GM12878 (cell line): ENCODE measurements around the gene AMHR2. TPM values are rescaled to one million over a fixed set of nuclear protein-coding genes. Genes with fewer than 3 reads are reported as not detected.
A peak's percentile ranks its signal among the peaks of the same experiment; 100 is the strongest.

ENCODE experiments used
- ATAC-seq: fragments of 200-7000 bp; cut with Tn5 transposase; 3 replicates; pipeline ENCODE4 v1.9.1; 2020; ENCODE audit warnings: mild to moderate bottlenecking, moderate library complexity
- BruUV-seq: library from RNA; stranded (reverse); fragments of 400-500 nt; replicated peaks from 2 replicates; lab custom pipeline; 2021; lab: Mats Ljungman, UMichigan
- CTCF ChIA-PET: fragments of 300-600 bp; sonication (Branson Sonifier 250); formaldehyde crosslinking; extraction: SDS; loops from one replicate; lab custom pipeline; 2021; ENCODE audit warnings: inconsistent platforms; lab: Yijun Ruan, JAX
- POLR2A ChIA-PET: fragments of 350-600 bp; formaldehyde crosslinking; extraction: SDS; loops from one replicate; lab custom pipeline; 2021; ENCODE audit warnings: inconsistent platforms; lab: Charles Lee
- RAD21 ChIA-PET: fragments of 300-600 bp; sonication (Branson Sonifier 250); formaldehyde crosslinking; loops from one replicate; lab custom pipeline; 2023; ENCODE audit warnings: antibody characterized with exemption; ENCODE audit not compliant: unreplicated experiment; lab: Charles Lee
- SMC1A ChIA-PET: fragments of 300-600 bp; sonication (Branson Sonifier 250); formaldehyde crosslinking; loops from one replicate; lab custom pipeline; 2023; ENCODE audit not compliant: unreplicated experiment, uncharacterized antibody; lab: Charles Lee
- DNase-seq: peaks from one replicate; pipeline ENCODE4 v3.0.0-alpha.2; 2011; ENCODE audit warnings: low read depth, low spot score
- FAIRE-seq: peaks from 3 replicates; lab custom pipeline; 2011; peaks lifted over from hg19 to GRCh38; lab: Jason Lieb, UNC
- H2AFZ ChIP-seq: 2 replicates; pipeline ENCODE4 v1.6.0; 2011; ENCODE audit warnings: low read depth, low read length, control low read depth; ENCODE audit not compliant: control insufficient read depth
- H3K27ac ChIP-seq: 2 replicates; pipeline ENCODE4 v1.5.1; 2011; ENCODE audit warnings: control low read depth; ENCODE audit not compliant: control insufficient read depth, insufficient read depth
- H3K27me3 ChIP-seq, 2 experiments: replicated peaks in 1 of 2; 2 replicates each; pipeline versions ENCODE4 v1.6.0 to v1.6.1; 2011; ENCODE audit warnings: low read length in 1 of 2; ENCODE audit not compliant: control insufficient read depth in 2 of 2, insufficient read depth in 2 of 2
- H3K36me3 ChIP-seq, 2 experiments: 2 replicates each; pipeline ENCODE4 v1.5.1; 2011; ENCODE audit warnings: low read length in 1 of 2; ENCODE audit not compliant: control insufficient read depth in 2 of 2, insufficient read depth in 2 of 2
- H3K4me1 ChIP-seq: 2 replicates; pipeline ENCODE4 v1.6.1; 2011; ENCODE audit warnings: mild to moderate bottlenecking, low read length, moderate library complexity, mixed read lengths; ENCODE audit not compliant: control insufficient read depth, insufficient read depth
- H3K4me2 ChIP-seq: 2 replicates; pipeline ENCODE4 v1.6.0; 2011; ENCODE audit warnings: control low read depth; ENCODE audit not compliant: control insufficient read depth, insufficient read depth
- H3K4me3 ChIP-seq: fragments of 200-600 bp; sonication (generic); 2 replicates; pipeline ENCODE4 v1.5.1; 2016
- H3K79me2 ChIP-seq: 2 replicates; pipeline ENCODE4 v1.6.0; 2011; ENCODE audit warnings: low read length; ENCODE audit not compliant: control insufficient read depth, insufficient read depth
- H3K9ac ChIP-seq: 2 replicates; pipeline ENCODE4 v1.8.0; 2011; ENCODE audit warnings: low read length, control low read depth, mixed read lengths; ENCODE audit not compliant: control insufficient read depth, insufficient read depth
- H3K9me3 ChIP-seq: replicated peaks from 3 replicates; pipeline ENCODE4 v1.5.1; 2011; ENCODE audit warnings: mild to moderate bottlenecking, low read length; ENCODE audit not compliant: control insufficient read depth, insufficient read depth
- H4K20me1 ChIP-seq: 2 replicates; pipeline ENCODE4 v1.6.0; 2011; ENCODE audit not compliant: control insufficient read depth, insufficient read depth
- NFXL1 ChIP-seq: fragments of 450-650 bp; IDR thresholded peaks from 2 replicates; pipeline ENCODE4 v1.6.1; 2017; ENCODE audit warnings: antibody characterized with exemption, mild to moderate bottlenecking, borderline replicate concordance
- POLR2A ChIP-seq: IDR thresholded peaks from 2 replicates; pipeline ENCODE4 v1.6.1; 2011; ENCODE audit warnings: low read depth, mild to moderate bottlenecking, low read length
- POLR2AphosphoS5 ChIP-seq: IDR thresholded peaks from 2 replicates; pipeline ENCODE4 v1.6.1; 2011; ENCODE audit warnings: mild to moderate bottlenecking, low read length, inconsistent platforms
- SMAD5 ChIP-seq: IDR thresholded peaks from 2 replicates; pipeline ENCODE4 v1.6.1; 2016; ENCODE audit warnings: antibody characterized with exemption, low read depth
- WGBS: methylation state at CpG from one replicate; pipeline ENCODE4 v1.1.6; 2016; ENCODE audit warnings: low lambda C conversion rate; ENCODE audit not compliant: insufficient replicate concordance, insufficient coverage; ENCODE audit errors: missing lambda C conversion rate; 5-methylcytosine and 5-hydroxymethylcytosine counted together
- in situ Hi-C: fragments of 300-500 bp; cut with MboI; formaldehyde crosslinking; loops from 9 replicates; pipeline ENCODE4 v1.14.3; 2018; ENCODE audit warnings: mixed read lengths
- intact Hi-C: fragments of 100-400 bp; cut with micrococcal nuclease; formaldehyde crosslinking; loops from one replicate; pipeline ENCODE4 v1.14.2; 2022; ENCODE audit not compliant: unreplicated experiment
- polyA plus RNA-seq, 11 experiments: library from polyadenylated mRNA; depleted of rRNA in 4 of 11; unstranded in 6 of 11; stranded (reverse) in 5 of 11; fragments of >200 nt; fragmentation: Nextera tagmentation in 4 of 11; fragmentation: Illumina TruSeq in 1 of 11; extraction: Ambion mirVana in 4 of 11; extraction: Trizol in 1 of 11; gene quantifications; 1 replicate in 1 of 11; 2 replicates in 10 of 11; pipeline versions ENCODE4 v1.2.1 to v1.2.3, GENCODE V29; 2011 to 2016; ENCODE audit warnings: inconsistent platforms in 2 of 11, missing spikeins in 2 of 11, low read depth in 1 of 11
- total RNA-seq, 4 experiments: library from RNA; depleted of rRNA in 3 of 4; stranded (reverse); fragments of >200 nt in 3 of 4; fragmentation: Illumina TruSeq in 1 of 4; extraction: Trizol in 1 of 4; gene quantifications; 2 replicates each; pipeline versions ENCODE4 v1.2.1 to v1.2.3, GENCODE V29; 2013 to 2021
- TF ChIP-seq, protein P1 (sequence below): fragments of 450-650 bp; IDR thresholded peaks from 2 replicates; pipeline ENCODE4 v1.6.1; 2018; ENCODE audit warnings: borderline replicate concordance, mild to moderate bottlenecking; ENCODE audit not compliant: partially characterized antibody

Gene AMHR2
- total and polyA plus RNA-seq, 10 of the 15 experiments (the other 5 are each of a cell fraction or from before 2014, with no cell fraction given): 0.06 TPM; not detected in 9

DNA sequence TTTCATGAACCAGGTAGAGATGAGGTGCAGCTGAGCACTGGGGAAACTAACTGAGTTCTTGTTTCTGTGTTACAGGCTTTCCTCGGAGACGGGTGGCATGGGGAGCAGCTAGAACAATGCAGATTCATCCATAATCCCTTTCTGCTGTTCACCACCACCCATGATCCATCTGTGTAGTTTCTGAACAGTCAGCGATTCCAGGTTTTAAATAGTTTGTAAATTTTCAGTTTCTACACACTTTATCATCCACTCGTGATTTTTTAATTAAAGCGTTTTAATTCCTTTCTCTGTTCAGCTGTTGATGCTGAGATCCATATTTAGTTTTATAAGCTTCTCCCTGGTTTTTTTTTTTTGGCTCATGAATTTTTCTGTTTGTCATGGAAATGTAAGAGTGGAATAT, 55.7 kb downstream of the AMHR2 start (continued):
- TF ChIP-seq, protein P1, sequence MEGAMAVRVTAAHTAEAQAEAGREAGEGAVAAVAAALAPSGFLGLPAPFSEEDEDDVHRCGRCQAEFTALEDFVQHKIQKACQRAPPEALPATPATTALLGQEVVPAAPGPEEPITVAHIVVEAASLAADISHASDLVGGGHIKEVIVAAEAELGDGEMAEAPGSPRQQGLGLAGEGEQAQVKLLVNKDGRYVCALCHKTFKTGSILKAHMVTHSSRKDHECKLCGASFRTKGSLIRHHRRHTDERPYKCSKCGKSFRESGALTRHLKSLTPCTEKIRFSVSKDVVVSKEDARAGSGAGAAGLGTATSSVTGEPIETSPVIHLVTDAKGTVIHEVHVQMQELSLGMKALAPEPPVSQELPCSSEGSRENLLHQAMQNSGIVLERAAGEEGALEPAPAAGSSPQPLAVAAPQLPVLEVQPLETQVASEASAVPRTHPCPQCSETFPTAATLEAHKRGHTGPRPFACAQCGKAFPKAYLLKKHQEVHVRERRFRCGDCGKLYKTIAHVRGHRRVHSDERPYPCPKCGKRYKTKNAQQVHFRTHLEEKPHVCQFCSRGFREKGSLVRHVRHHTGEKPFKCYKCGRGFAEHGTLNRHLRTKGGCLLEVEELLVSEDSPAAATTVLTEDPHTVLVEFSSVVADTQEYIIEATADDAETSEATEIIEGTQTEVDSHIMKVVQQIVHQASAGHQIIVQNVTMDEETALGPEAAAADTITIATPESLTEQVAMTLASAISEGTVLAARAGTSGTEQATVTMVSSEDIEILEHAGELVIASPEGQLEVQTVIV: no peak

DNA sequence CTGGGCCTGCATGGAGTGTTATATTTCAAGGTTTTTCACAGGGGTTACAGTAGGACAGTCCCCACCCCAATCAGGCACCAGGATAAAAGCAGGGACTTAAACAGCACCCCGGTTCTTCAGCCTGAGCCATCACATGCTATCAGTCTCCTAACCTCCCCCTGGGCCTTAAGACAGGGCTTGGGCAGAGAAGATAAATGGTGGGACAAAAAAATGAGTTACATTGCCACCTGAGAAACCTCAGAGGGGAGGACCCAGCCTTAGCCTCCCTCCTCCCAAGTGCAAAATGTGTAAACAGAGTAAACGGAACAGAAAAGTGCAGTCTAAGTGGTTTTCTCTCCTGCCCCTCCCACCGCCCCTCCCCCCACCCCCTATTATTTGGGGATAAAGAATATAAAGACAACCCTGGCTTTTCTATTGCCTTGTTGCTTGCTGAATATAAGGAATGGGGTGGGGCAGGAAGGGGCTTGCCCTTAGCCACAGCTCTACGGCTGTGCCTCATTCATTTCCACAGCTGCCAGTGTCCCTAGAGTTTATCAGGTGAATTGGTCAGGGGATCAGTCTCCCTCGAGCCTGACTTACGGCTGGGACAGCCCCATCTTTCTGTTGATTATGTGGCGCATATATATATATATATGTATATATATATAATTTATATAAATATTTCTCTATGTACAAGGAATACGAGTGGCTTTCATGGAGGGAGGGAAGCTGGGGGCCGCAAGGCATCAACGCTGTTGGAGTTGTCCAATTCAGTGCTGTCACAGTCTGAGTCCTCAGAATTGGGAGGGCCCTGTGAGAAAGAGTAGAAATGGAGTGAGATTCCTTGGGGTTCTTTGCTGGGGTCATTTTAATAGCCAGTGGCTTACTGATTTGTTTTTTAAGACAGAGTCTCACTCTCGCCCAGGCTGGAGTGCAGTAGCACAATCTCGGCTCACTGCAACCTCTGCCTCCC, 57.1 kb downstream of the AMHR2 start:
- DNase-seq: no peak
- Histone ChIP-seq H3K27me3 (no peaks in the 10 kb centered on the region), H3K79me2 (no peaks in the 10 kb centered on the region; the same call in 1 of the 2 replicates), H3K4me3 (no peak overlapping the region), H2AFZ (no peak overlapping the region)
- TF ChIP-seq POLR2A (peak; percentile 37; the same call in 1 of the 2 replicates), POLR2AphosphoS5 (0 out of 2 replicates have a peak, but pooled peaks have one; percentile 23), NFXL1 (no peak), SMAD5 (peak; percentile 25; the same call in 1 of the 2 replicates)
- TF ChIP-seq, all 136 proteins: peak for 3
- ChIA-PET SMC1A (interaction anchor here (1.0 to 2.3 kb wide), 4 partner anchors 8 to 129 kb away, joined by 3 to 6 read pairs (median 4); no protein-coding TSS in a partner anchor), CTCF (interaction anchor here (1.2 to 3.5 kb wide), 3 partner anchors 8 to 157 kb away, joined by 5 to 13 read pairs (median 7); no protein-coding TSS in a partner anchor), RAD21 (interaction anchor here (1.4 kb wide), 1 partner anchor 28 kb away, joined by 3 read pairs; no protein-coding TSS in a partner anchor), POLR2A (interaction anchor here (0.5 to 1.6 kb wide), 5 partner anchors 13 to 209 kb away, joined by 4 to 6 read pairs (median 4); no protein-coding TSS in a partner anchor)
- Histone ChIP-seq H3K9ac (no peak overlapping the region), H3K4me2 (no peak overlapping the region), H3K27ac (no peak overlapping the region), H3K9me3 (no peaks in the 10 kb centered on the region), H3K36me3 (peaks cover 45 to 46% of the 10 kb centered on the region in 2 experiments), H3K4me1 (no peaks in the 10 kb centered on the region), H4K20me1 (no peaks in the 10 kb centered on the region; the same call in 1 of the 2 replicates)
- 79% methylated on average over 12 of the region's 12 CpGs for WGBS
- ATAC-seq (no peak), FAIRE-seq (no peak)
- BruUV-seq: no TSS peak
- in situ Hi-C loops: no loop called here
- intact Hi-C loops: no loop called here

Other genes with a start within 250 kb of the AMHR2 start
Only the 7 nearest of the 16 such genes appear.
- gene SP7, start 87.5 kb upstream of the AMHR2 start, total RNA-seq (2014; rRNA removed): not detected in 2 replicates
- not detected in 2 replicates for gene SP7, start 87.5 kb upstream of the AMHR2 start, total RNA-seq (2014; rRNA removed; fragmentation: Illumina TruSeq; extraction: Trizol)
- gene SP7, start 87.5 kb upstream of the AMHR2 start, total RNA-seq (2021): not detected in 2 replicates
- gene SP7, start 87.5 kb upstream of the AMHR2 start, polyA plus RNA-seq (2011; rRNA removed): not detected in 2 replicates
- gene SP7, start 87.5 kb upstream of the AMHR2 start, polyA plus RNA-seq (2014; fragmentation: Illumina TruSeq; extraction: Trizol): not detected in 2 replicates
- under 1 TPM in 1 of 2 experiments, not detected in 1; 0.05 TPM for gene SP7, start 87.5 kb upstream of the AMHR2 start, polyA plus RNA-seq (2014; fragmentation: Nextera tagmentation; extraction: Ambion mirVana)
- not detected in 2 replicates for gene SP7, start 87.5 kb upstream of the AMHR2 start, polyA plus RNA-seq (2014; rRNA removed)
- under 1 TPM in 1 of 2 experiments, not detected in 1; 0.11 TPM for gene SP7, start 87.5 kb upstream of the AMHR2 start, polyA plus RNA-seq (2016; fragmentation: Nextera tagmentation; extraction: Ambion mirVana)
- gene SP1, start 43.7 kb upstream of the AMHR2 start, total RNA-seq (2014; rRNA removed): 27.0 and 29.7 TPM in 2 replicates
- gene SP1, start 43.7 kb upstream of the AMHR2 start, total RNA-seq (2014; rRNA removed; fragmentation: Illumina TruSeq; extraction: Trizol): 31.8 and 32.7 TPM in 2 replicates
- gene SP1, start 43.7 kb upstream of the AMHR2 start, total RNA-seq (2021): 46.7 and 49.0 TPM in 2 replicates
- gene SP1, start 43.7 kb upstream of the AMHR2 start, polyA plus RNA-seq (2011; rRNA removed): 43.9 and 52.0 TPM in 2 replicates
- gene SP1, start 43.7 kb upstream of the AMHR2 start, polyA plus RNA-seq (2014; fragmentation: Illumina TruSeq; extraction: Trizol): 33.5 and 35.6 TPM in 2 replicates
- gene SP1, start 43.7 kb upstream of the AMHR2 start, polyA plus RNA-seq (2014; fragmentation: Nextera tagmentation; extraction: Ambion mirVana): 1 to 10 TPM; 4.0 to 7.3 TPM
- 22.4 and 23.4 TPM in 2 replicates for gene SP1, start 43.7 kb upstream of the AMHR2 start, polyA plus RNA-seq (2014; rRNA removed)
- gene SP1, start 43.7 kb upstream of the AMHR2 start, polyA plus RNA-seq (2016; fragmentation: Nextera tagmentation; extraction: Ambion mirVana): 1 to 10 TPM; 3.3 to 3.7 TPM
- gene PRR13, start 17.9 kb downstream of the AMHR2 start, total RNA-seq (2014; rRNA removed): 94.2 and 112 TPM in 2 replicates
- gene PRR13, start 17.9 kb downstream of the AMHR2 start, total RNA-seq (2014; rRNA removed; fragmentation: Illumina TruSeq; extraction: Trizol): 126 and 133 TPM in 2 replicates
- 214 and 224 TPM in 2 replicates for gene PRR13, start 17.9 kb downstream of the AMHR2 start, total RNA-seq (2021)
- gene PRR13, start 17.9 kb downstream of the AMHR2 start, polyA plus RNA-seq (2011; rRNA removed): 111 and 116 TPM in 2 replicates
- gene PRR13, start 17.9 kb downstream of the AMHR2 start, polyA plus RNA-seq (2014; fragmentation: Illumina TruSeq; extraction: Trizol): 271 and 372 TPM in 2 replicates
- 100 to 1,000 TPM; 339 to 381 TPM for gene PRR13, start 17.9 kb downstream of the AMHR2 start, polyA plus RNA-seq (2014; fragmentation: Nextera tagmentation; extraction: Ambion mirVana)
- gene PRR13, start 17.9 kb downstream of the AMHR2 start, polyA plus RNA-seq (2014; rRNA removed): 195 TPM in 2 replicates
- 100 to 1,000 TPM; 451 to 462 TPM for gene PRR13, start 17.9 kb downstream of the AMHR2 start, polyA plus RNA-seq (2016; fragmentation: Nextera tagmentation; extraction: Ambion mirVana)
- gene PCBP2, start 28.2 kb downstream of the AMHR2 start, total RNA-seq (2014; rRNA removed): 155 and 164 TPM in 2 replicates
- 162 and 177 TPM in 2 replicates for gene PCBP2, start 28.2 kb downstream of the AMHR2 start, total RNA-seq (2014; rRNA removed; fragmentation: Illumina TruSeq; extraction: Trizol)
- gene PCBP2, start 28.2 kb downstream of the AMHR2 start, total RNA-seq (2021): 803 and 817 TPM in 2 replicates
- 276 and 336 TPM in 2 replicates for gene PCBP2, start 28.2 kb downstream of the AMHR2 start, polyA plus RNA-seq (2011; rRNA removed)
- gene PCBP2, start 28.2 kb downstream of the AMHR2 start, polyA plus RNA-seq (2014; fragmentation: Illumina TruSeq; extraction: Trizol): 629 and 689 TPM in 2 replicates
- 100 to 1,000 TPM; 318 to 348 TPM for gene PCBP2, start 28.2 kb downstream of the AMHR2 start, polyA plus RNA-seq (2014; fragmentation: Nextera tagmentation; extraction: Ambion mirVana)
- 337 and 342 TPM in 2 replicates for gene PCBP2, start 28.2 kb downstream of the AMHR2 start, polyA plus RNA-seq (2014; rRNA removed)
- 100 to 1,000 TPM; 109 to 127 TPM for gene PCBP2, start 28.2 kb downstream of the AMHR2 start, polyA plus RNA-seq (2016; fragmentation: Nextera tagmentation; extraction: Ambion mirVana)
- gene MAP3K12, start 75.6 kb downstream of the AMHR2 start, total RNA-seq (2014; rRNA removed): 8.5 and 10.1 TPM in 2 replicates
- 4.8 and 5.2 TPM in 2 replicates for gene MAP3K12, start 75.6 kb downstream of the AMHR2 start, total RNA-seq (2014; rRNA removed; fragmentation: Illumina TruSeq; extraction: Trizol)
- gene MAP3K12, start 75.6 kb downstream of the AMHR2 start, total RNA-seq (2021): 9.4 and 10.4 TPM in 2 replicates
- 8.7 and 14.9 TPM in 2 replicates for gene MAP3K12, start 75.6 kb downstream of the AMHR2 start, polyA plus RNA-seq (2011; rRNA removed)
- 6.1 and 9.4 TPM in 2 replicates for gene MAP3K12, start 75.6 kb downstream of the AMHR2 start, polyA plus RNA-seq (2014; fragmentation: Illumina TruSeq; extraction: Trizol)
- 1 to 10 TPM in 1 of 2 experiments, under 1 TPM in 1; 0.45 to 1.2 TPM for gene MAP3K12, start 75.6 kb downstream of the AMHR2 start, polyA plus RNA-seq (2014; fragmentation: Nextera tagmentation; extraction: Ambion mirVana)
- 13.6 and 14.1 TPM in 2 replicates for gene MAP3K12, start 75.6 kb downstream of the AMHR2 start, polyA plus RNA-seq (2014; rRNA removed)
- gene MAP3K12, start 75.6 kb downstream of the AMHR2 start, polyA plus RNA-seq (2016; fragmentation: Nextera tagmentation; extraction: Ambion mirVana): 1 to 10 TPM; 4.2 to 4.6 TPM
- 46.1 and 47.1 TPM in 2 replicates for gene TARBP2, start 77.4 kb downstream of the AMHR2 start, total RNA-seq (2014; rRNA removed)
- 21.4 and 26.1 TPM in 2 replicates for gene TARBP2, start 77.4 kb downstream of the AMHR2 start, total RNA-seq (2014; rRNA removed; fragmentation: Illumina TruSeq; extraction: Trizol)
- gene TARBP2, start 77.4 kb downstream of the AMHR2 start, total RNA-seq (2021): 42.4 and 43.2 TPM in 2 replicates
- 18.3 and 30.4 TPM in 2 replicates for gene TARBP2, start 77.4 kb downstream of the AMHR2 start, polyA plus RNA-seq (2011; rRNA removed)
- gene TARBP2, start 77.4 kb downstream of the AMHR2 start, polyA plus RNA-seq (2014; fragmentation: Illumina TruSeq; extraction: Trizol): 13.6 and 22.1 TPM in 2 replicates
- gene TARBP2, start 77.4 kb downstream of the AMHR2 start, polyA plus RNA-seq (2014; fragmentation: Nextera tagmentation; extraction: Ambion mirVana): 1 to 10 TPM; 5.5 to 9.4 TPM
- 44.2 and 54.0 TPM in 2 replicates for gene TARBP2, start 77.4 kb downstream of the AMHR2 start, polyA plus RNA-seq (2014; rRNA removed)
- 10 to 100 TPM; 58.7 to 60.1 TPM for gene TARBP2, start 77.4 kb downstream of the AMHR2 start, polyA plus RNA-seq (2016; fragmentation: Nextera tagmentation; extraction: Ambion mirVana)
- gene NPFF, start 83.6 kb downstream of the AMHR2 start, total RNA-seq (2014; rRNA removed): 0.23 TPM in 1 of 2 replicates, not detected in the other
- gene NPFF, start 83.6 kb downstream of the AMHR2 start, total RNA-seq (2014; rRNA removed; fragmentation: Illumina TruSeq; extraction: Trizol): not detected in 2 replicates
- gene NPFF, start 83.6 kb downstream of the AMHR2 start, total RNA-seq (2021): not detected in 2 replicates
- gene NPFF, start 83.6 kb downstream of the AMHR2 start, polyA plus RNA-seq (2011; rRNA removed): not detected in 2 replicates
- gene NPFF, start 83.6 kb downstream of the AMHR2 start, polyA plus RNA-seq (2014; fragmentation: Illumina TruSeq; extraction: Trizol): not detected in 2 replicates
- gene NPFF, start 83.6 kb downstream of the AMHR2 start, polyA plus RNA-seq (2014; fragmentation: Nextera tagmentation; extraction: Ambion mirVana): under 1 TPM; 0.21 to 0.69 TPM
- 0.22 TPM in 1 of 2 replicates, not detected in the other for gene NPFF, start 83.6 kb downstream of the AMHR2 start, polyA plus RNA-seq (2014; rRNA removed)
- gene NPFF, start 83.6 kb downstream of the AMHR2 start, polyA plus RNA-seq (2016; fragmentation: Nextera tagmentation; extraction: Ambion mirVana): not detected